ENCODE measurements around the gene FOXD1.

DNA sequence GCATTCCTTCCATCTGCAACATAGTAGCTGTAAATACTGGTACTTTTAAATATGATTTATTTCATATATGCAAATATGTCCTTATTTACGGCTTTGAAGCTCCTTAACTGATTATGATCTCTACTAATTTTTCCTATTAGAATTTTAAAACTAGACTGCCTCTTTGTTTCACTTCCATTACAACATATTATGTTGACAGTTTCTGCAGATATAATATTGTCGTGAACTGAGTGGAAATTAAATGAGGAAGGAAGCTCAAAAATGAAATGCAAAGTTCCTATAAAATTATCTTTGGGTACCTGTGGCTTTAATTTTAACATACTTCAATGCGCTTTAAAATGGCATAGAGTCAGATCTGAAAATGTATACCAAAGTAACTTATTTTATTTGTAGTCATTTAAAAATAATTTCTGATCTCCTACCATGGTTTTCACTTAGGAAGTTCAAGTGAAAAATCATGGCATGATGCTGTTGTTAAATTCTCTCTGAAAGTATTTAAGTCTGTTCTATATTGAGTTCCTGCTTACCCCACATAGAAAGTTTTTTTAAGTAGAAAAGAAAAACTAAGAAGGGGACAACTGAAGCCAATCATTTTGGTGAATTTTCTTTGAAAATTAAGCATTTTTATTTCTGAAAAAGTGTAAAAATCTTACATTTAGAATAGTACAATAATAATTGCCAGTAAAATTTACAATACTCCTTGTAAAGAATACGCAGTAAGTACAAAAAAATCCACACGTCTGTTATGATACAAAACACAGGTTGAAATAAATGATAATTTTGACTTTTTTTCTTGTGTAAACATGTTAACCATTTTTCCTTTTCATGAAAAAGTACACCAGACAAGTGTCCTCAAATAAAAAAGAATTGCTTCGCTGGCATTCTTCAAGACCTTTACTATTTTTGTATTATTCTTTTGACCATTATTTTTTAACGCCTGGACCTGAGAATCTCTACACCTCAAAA, 2.6 kb downstream of the FOXD1 start:
- TF ChIP-seq, protein P1, sequence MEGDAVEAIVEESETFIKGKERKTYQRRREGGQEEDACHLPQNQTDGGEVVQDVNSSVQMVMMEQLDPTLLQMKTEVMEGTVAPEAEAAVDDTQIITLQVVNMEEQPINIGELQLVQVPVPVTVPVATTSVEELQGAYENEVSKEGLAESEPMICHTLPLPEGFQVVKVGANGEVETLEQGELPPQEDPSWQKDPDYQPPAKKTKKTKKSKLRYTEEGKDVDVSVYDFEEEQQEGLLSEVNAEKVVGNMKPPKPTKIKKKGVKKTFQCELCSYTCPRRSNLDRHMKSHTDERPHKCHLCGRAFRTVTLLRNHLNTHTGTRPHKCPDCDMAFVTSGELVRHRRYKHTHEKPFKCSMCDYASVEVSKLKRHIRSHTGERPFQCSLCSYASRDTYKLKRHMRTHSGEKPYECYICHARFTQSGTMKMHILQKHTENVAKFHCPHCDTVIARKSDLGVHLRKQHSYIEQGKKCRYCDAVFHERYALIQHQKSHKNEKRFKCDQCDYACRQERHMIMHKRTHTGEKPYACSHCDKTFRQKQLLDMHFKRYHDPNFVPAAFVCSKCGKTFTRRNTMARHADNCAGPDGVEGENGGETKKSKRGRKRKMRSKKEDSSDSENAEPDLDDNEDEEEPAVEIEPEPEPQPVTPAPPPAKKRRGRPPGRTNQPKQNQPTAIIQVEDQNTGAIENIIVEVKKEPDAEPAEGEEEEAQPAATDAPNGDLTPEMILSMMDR (IDR thresholded peaks at IDR 0.05), result no peak
- no peak for TF ChIP-seq POLR2A (IDR thresholded peaks at IDR 0.05)
